ENCODE measurements around the gene TRAPPC6A. TPM values are rescaled to one million over a fixed set of nuclear protein-coding genes. Genes with fewer than 3 reads are reported as not detected.
"Not testable (repeated sequence)": the region's sequence is repeated elsewhere in the genome, so short reads cannot be mapped to it uniquely, and the experiment has no call there.

The TRAPPC6A gene
- total RNA-seq, 1 donor from 2014 or later, result 17.2 TPM

DNA sequence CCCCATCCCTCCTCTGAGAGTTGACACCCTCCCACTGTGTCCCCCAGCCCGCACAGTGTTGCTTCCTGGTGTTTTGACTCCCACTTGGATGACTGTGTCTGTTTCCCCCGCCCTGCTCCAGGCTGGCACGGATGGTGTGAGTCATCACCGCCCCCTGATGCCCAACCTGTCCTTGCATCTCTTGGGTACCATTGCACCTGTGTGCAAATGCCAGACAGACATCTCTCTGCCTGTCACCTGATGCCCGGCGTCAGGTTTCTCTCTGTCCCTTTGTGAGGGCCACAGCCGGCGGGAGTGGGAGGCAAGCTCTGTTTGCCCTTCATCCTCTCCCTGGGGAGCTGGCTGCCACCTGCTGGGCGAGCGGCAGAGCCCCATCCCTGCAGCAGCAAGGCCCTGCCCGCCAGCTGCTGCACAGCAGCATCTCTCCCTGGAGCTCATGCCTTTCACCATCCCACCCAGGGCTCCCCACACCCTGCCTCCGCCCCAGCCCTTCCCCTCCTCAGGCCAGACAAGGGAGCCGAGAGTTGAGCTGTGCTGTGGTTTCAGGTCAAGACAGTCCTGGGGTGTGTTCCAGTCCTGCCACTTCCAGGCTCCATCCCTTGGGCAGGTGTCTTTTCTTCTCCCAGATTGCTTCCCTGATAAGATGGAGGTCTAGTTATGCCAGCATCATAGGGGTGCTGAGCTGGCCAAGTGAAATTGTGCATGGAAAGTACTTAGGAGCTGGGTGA lies 47.0 kb downstream of the TRAPPC6A start:
- DNase-seq (ENCODE audit: low read depth, low spot score), result no peak

DNA sequence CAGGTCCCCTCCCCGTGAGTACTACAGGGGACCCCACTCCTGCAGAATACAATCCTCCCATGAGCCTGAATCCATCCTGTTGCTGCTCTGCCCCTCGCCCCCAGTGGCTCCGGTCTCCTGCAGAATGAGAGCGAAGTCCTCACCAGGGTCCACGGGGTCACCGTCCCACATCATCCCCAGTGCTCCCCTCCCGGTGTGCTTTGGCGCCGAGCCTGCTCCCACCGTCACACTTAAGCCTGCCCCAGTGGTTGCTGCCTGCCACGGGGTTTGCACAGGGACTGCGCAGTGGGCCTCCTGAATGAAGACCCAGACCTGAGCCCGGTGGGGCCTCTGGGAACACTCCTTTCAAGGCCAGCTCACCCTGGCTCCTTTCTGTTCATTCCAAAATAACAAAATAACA lies 47.8 kb downstream of the TRAPPC6A start:
- DNase-seq (ENCODE audit: low read depth, low spot score), result no peak

DNA sequence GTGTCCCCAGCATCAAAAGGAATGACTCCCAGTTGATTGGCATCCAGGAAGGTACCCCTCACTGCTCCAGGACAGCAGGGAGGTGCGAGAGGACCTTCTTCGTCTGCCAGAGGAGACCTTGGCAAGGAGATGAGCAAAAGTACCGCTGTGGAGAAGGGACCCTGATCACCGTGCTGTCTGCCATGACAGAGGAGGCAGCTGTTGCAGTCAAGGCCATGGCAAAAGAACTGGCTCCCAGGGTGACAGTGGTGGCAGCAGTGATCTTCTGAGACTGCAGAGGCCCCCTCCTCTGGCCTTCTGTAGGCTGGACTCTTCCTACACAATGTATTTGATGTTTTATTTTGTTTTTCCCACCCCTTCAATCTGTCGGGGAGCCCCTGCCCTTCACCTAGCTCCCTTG lies 49.2 kb downstream of the TRAPPC6A start:
- no peak for DNase-seq (ENCODE audit: low read depth, low spot score)

DNA sequence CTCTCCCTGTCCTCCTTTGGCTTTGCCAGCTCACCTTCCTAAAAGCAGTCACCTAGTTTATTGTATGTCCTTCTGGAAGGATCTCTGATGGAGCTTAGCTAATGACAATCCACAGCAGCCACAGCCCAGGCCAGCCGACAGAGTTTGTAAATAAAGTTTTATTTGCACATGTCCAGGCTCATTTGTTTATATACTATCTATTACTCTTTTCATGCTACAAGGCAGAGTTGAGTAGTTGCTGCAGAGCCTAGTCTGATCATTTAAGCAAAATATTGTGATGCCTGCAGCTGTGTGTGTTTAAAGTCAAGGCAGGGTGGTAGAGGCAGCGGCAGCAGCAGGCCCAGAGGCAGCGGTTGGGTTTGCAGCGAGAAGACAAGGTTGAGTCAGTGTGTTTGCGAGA lies 49.9 kb downstream of the TRAPPC6A start:
- DNase-seq (ENCODE audit: low read depth, low spot score), result no peak

DNA sequence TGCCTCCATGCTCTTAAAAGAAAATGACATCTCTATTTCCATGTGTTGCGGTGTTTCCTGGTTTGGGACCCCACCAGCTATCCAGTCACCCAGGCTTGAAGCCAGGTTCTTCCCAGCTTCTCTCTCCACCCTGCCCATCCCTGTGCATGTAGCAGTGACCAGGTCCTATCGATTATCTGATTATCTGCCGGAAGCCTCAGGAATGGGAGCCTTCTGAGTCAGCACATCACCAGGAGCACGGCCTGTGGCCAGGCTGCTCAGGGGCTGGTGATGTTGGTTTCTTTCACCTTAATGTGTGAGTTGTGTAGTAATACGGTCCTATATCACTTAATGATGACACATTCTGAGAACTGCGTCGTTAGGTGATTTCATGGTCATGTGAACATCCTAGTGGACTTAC lies 51.4 kb downstream of the TRAPPC6A start:
- no peak for DNase-seq (ENCODE audit: low read depth, low spot score)

DNA sequence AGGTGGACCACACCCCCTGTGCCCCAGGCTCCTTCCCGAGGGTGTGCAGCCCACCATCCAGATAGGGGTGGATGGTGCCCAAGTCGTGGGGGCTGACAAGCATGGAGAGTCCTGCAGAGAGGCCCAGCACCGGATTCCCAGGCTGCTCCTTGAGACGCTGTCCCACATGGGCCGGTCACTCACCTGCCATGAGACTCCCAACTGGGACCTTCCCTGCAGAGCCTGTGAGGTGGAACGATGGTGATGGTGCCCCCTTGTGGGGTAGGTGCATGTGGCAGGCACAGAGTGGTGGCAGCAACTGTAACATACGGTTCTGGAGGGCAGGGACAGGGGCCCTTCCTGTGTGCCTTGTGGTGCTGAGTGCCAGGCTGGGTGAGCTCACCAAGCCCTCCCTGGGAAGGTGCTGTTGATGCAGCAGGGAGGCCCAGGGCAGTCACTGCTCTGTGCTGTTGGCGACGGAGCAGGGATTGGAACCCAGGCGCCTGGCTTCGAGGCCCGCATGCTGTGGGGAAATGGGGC lies 52.0 kb downstream of the TRAPPC6A start:
- DNase-seq (ENCODE audit: low read depth, low spot score), result no peak

DNA sequence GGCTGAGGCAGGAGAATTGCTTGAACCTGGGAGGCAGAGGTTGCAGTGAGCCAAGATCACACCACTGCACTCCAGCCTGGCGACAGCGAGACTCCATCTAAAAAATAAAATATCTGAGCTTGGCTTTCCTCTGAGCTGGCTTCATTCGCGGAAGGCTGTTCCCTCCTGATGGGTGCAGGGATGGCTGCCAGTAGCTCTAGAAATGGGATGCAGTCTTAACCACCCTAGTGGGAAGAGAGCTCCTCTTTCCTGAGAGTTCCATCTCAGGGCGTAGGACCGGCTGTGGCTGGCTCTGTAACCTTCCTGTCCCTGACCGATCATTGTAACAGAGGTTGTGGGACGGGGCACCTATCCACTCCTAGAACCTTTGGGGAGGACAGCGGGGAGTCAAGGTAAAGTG lies 52.7 kb downstream of the TRAPPC6A start:
- no peak for DNase-seq (ENCODE audit: low read depth, low spot score)

DNA sequence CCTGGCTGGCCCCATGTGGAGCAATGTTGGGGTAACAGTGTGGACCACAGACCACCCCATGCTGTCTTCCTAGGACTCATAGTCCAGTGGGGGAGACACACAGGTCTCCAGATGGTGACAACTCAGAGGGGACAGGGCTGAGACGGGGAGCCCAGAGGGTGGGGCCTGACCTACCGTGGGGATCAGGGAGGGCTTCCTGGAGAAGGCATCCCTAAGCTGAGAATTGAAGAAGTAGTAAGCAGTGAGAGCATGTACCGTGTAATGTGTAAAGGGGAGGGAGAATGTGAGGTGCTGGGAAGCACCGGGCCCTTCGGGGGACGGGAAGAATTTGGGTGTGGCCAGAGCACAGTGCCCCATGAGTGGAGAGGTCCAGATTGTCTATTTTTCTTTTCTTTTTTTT lies 54.0 kb downstream of the TRAPPC6A start:
- no peak for DNase-seq (ENCODE audit: low read depth, low spot score)

DNA sequence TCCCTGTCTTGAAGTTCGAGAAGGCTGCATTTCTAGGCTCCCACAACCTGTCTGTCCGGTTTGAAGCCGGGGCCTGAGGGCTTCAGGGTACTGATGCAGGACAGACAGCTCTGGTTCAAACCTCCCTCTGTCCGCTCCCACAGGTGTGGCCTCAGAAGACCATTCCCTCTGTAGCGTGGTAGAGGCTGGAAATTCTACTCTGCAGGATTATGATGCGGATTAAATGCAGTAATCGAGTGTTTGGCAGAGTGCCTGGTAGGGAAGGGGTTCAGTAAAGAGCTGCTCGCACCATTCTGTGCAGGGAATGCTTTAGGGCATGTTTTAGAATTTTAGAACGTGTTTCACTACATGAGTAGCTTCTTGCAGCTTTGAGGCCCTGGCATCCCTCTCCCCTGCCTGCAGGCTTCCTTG lies 54.6 kb downstream of the TRAPPC6A start:
- DNase-seq (ENCODE audit: low read depth, low spot score), result no peak

DNA sequence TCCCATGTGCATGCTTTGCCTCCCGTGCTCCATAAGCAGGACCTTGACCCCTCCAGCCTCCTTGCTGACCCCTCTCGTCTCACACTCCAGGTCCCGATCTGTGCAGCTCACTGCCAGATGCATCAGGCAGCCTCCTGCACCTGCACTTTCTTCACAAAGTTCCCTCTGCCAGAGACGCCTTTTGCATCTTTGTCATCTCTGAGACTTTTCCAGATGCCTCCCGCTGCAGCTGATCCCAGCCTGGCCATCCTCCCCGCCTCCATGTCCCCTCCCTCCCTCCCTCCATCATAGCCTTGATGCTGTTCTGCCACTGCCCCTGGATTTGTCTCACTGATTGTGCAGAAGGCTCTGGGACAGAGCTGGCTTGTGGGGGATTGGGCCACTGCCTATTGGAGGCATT lies 55.2 kb downstream of the TRAPPC6A start:
- DNase-seq (ENCODE audit: low read depth, low spot score), result no peak

DNA sequence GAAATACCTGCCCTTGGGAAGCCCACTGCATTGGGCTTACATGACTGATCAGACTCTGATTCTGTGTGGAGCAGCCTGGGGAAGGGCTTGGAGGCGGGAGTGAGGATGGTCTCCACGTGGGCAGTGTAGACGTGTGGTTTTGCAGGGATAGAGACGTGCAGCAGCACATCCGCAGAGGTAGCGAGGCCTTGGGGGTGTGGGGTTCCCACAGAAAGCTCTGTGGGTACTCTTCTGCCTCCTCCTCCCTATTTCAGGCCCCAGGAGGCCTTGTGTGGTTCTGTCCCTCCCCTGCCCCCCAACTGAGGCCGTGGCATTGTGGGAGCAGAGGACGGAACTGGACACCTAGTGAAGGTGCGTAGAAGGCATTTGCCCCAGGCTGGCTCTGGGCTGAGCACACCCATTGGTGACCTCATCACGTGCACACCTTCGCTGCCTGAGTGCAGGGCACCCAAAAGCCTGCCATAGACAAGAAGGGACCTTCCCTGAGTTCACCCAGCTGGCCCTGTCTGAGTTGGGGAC lies 56.2 kb downstream of the TRAPPC6A start:
- no peak for DNase-seq (ENCODE audit: low read depth, low spot score)

DNA sequence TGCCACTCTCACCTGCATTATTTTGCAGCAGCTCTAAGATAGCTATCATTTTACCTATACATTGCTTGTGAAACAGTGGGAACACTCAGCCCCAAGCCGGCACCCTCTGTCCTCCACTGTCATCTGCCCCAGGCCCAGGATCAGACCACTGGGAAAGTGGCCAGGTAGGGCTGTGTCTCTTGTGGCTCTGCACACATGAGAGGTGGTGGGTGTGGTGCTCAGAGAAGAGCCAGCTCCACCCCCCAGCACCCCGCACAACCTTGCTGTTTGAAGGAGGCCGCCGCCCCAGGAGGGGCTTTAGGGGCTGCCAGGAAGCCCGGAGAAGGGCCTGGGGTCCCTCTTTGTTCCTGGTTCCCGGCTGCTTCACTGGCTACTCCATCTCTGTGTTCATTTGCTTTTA lies 58.5 kb downstream of the TRAPPC6A start:
- DNase-seq (ENCODE audit: low read depth, low spot score), result no peak

DNA sequence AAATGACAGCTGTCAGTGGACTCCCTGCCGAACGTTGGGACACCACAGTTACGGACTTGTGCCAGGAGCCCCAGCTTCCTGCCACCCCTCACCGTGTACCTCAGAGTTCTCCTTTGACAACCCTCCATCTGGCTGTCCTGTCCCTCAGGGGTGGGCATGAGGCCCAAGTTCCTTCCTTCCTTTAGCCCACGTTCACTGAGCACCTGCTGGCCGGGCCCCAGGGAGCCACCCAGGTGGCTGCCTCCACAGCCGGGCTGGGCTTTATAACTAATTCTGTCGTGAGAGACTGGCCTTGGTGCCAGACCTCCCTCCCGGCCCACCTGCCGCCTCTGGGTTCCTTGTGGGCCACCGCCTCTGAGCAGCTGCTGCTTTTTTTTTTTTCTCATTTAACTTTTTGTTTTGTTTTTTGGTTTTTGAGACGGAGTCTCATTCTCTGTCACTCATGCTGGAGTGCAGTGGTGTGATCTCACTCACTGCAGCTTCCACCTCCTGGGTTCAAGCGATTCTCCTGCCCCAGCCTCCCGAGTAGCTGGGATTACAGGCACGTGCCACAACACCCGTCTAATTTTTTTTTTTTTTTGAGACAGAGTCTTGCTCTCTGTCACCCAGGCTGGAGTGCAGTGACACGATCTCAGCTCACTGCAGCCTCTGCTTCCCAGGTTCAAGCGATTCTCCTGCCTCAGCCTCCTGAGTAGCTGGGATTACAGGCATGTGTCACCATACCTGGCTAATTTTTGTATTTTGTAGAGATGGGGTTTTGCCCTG lies 59.3 kb downstream of the TRAPPC6A start:
- not testable (repeated sequence) for DNase-seq (ENCODE audit: low read depth, low spot score)

DNA sequence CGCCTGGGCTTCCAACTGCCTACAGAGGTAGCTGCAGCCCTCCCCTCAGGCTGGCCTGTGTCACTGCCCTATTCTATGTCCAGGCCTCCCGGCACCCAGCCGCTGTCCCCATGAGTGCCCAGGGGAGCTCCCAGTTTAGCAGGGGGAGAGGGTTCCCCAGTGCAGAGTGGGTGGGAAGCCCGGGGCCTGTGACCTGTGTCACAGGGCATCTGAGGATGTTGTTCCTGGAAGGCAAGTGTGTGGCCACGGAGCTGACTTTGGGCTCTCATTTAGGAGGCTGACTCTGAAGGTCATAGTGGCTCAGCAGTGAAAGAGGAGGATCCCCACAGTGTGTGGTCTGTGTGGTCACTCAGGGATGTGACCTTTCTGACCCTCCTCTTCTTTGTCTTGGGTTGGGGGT lies 59.9 kb downstream of the TRAPPC6A start:
- no peak for DNase-seq (ENCODE audit: low read depth, low spot score)

DNA sequence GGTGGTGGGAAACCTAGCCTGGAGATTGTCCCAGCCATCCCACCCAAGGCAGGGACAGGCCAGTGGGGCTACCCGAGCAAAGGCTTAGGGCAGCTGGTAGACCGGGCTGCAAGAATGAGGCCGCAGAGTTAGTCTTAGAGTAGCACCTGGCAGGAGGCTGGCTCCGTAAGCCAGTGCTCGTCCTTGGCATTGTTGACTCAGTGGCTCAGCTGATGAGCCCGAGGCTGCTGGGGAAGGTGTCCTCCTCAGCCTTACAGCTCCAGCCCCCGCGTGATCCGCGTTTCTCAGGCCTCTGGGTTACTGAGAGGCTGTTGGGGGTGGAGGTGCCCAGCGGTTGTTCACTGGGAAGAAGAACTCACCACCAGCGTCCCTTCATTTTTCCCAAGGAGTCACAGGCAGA lies 60.4 kb downstream of the TRAPPC6A start:
- no peak for DNase-seq (ENCODE audit: low read depth, low spot score)

DNA sequence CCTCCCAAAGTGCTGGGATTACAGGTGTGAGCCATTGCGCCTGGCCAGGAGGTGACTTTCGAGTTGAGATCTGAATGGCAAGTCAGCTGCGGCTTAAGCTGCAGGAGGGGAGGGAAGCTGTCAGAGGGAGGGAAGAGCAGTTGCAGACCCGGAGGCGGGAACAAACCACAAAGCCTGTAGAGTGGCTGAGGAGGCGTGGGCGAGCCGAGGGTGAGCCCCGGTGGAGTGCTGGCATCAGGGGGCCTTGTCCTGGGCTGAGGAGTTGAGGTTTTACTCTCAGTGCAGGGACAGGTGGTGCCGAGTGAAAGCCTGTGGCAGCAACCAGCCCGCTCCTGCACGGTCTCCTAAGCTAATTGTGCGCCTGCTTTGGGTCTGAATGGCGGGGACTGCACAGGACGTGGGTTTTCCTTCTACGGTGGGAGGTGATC lies 60.9 kb downstream of the TRAPPC6A start:
- no peak for DNase-seq (ENCODE audit: low read depth, low spot score)

DNA sequence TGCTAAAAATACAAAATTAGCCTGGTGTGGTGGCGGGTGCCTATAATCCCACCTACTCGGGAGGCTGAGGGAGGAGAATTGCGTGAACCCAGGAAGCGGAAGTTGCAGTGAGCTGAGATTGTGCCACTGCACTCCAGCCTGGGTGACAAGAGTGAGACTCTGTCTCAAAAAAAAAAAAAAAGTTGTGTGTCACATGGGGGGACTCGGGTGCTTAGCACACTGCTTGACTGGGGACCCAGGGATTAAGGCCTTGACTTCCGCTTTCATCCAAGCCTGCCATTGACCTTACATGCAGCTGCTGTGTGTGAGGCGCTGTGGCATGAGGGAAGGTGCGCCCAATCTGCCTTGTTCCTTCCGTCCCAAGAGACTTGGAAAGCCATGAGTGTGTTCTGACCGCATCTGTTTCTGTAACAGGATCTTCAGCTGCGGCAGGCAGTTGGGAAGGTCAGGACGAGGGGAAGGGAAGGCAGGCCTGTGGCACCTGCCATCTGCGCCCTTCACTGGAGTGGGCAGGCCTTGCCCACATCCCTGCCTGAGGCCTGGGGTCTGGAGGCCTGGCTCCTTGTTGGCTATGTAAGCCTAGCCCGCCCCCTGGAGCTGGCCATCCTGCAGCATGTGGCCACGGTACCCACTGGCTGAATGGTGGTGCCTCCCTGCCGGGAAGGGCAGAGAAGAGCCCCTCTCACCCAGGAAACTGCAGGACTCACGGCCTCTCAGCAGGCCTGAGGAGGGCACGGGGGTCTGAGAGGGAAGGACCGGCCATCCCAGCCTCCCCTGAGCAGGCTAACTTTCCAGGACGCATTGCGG lies 62.0 kb downstream of the TRAPPC6A start:
- DNase-seq (ENCODE audit: low read depth, low spot score), result no peak

DNA sequence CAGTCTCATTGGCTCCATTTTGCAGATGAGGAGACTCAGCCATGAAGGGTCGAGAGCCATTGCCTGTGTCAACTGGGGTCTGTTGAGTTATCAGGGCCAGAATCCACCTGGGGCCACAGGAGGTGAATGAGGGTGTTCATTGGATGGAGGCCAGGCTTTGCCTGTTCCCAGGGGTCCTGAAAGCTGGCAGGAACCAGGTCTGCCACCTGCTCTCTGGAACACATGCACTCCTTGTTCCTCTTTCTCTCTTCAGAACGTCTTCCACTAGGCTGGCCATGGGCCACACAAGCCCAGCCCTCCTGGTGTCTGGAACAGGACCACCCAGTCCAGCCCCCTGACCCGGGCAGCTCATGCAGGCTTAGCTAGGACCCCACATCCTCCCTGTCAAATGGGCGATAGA lies 63.9 kb downstream of the TRAPPC6A start:
- no peak for DNase-seq (ENCODE audit: low read depth, low spot score)

DNA sequence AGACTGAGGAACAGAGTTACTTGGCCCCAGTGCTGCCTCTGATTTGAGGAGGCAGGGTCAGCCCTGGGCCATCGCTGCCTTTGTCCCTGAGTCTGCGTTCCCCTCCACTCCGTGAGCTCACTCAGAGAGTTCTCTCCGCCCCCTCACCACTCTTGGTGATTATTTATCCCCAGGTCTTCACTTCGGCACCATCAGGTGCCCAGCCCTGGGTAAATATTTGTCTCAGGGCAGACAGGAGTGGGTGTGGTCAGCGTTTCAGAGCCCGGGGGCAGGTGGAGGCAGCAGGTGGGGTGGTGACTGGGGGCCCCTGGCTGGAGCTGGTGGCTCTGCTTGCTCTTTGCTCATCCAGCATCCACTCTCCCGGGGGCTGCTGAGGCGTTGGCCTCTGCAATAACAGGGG lies 64.4 kb downstream of the TRAPPC6A start:
- DNase-seq (ENCODE audit: low read depth, low spot score), result no peak
